CD4-positive, alpha-beta T cell (primary cell): ENCODE measurements around the gene PDILT. TPM values are rescaled to one million over a fixed set of nuclear protein-coding genes. Genes with fewer than 3 reads are reported as not detected.
"Not testable (repeated sequence)": the region's sequence is repeated elsewhere in the genome, so short reads cannot be mapped to it uniquely, and the experiment has no call there.

Source experiments
- ATAC-seq: fragments of 200-7000 bp; cut with Tn5 transposase; one replicate; pipeline ENCODE4 v1.10.0; 2022; ENCODE audit warnings: mild to moderate bottlenecking; ENCODE audit not compliant: poor library complexity
- CTCF ChIA-PET: fragments of 350-600 bp; sonication (Branson Sonifier 250); formaldehyde crosslinking; loops from one replicate; lab custom pipeline; 2021; ENCODE audit warnings: antibody characterized with exemption, inconsistent platforms; lab: Charles Lee
- POLR2A ChIA-PET: fragments of 350-600 bp; sonication (Branson Sonifier 250); formaldehyde crosslinking; loops from one replicate; lab custom pipeline; 2021; ENCODE audit warnings: antibody characterized with exemption, inconsistent platforms; lab: Charles Lee
- DNase-seq, 14 experiments: peaks; one replicate each; pipeline ENCODE4 v3.0.0-alpha.2; 2013 to 2020; ENCODE audit warnings: mixed read lengths in 2 of 14
- H3K27ac ChIP-seq, 2 donors: one replicate each; pipeline versions ENCODE4 v1.5.1 to v1.7.0; 2013; ENCODE audit warnings: low read length in 2 of 2, low read depth in 1 of 2, mild to moderate bottlenecking in 1 of 2
- H3K27me3 ChIP-seq, 2 experiments: 1 replicate in 1 of 2; 2 replicates in 1 of 2; pipeline versions ENCODE4 v1.6.1 to v1.7.0; 2013; ENCODE audit warnings: low read length in 2 of 2, control low read depth in 1 of 2, mild to moderate bottlenecking in 1 of 2, moderate library complexity in 1 of 2; ENCODE audit not compliant: insufficient read depth in 2 of 2, control insufficient read depth in 1 of 2
- H3K36me3 ChIP-seq: one replicate; pipeline ENCODE4 v1.6.1; 2013; ENCODE audit warnings: low read length, control low read depth; ENCODE audit not compliant: insufficient read depth
- H3K4me1 ChIP-seq: one replicate; pipeline ENCODE4 v1.6.1; 2013; ENCODE audit warnings: low read length, control low read depth; ENCODE audit not compliant: insufficient read depth
- H3K4me3 ChIP-seq: one replicate; pipeline ENCODE4 v1.5.1; 2013; ENCODE audit warnings: mild to moderate bottlenecking, low read length, moderate library complexity
- H3K9me3 ChIP-seq, 2 experiments: 1 replicate in 1 of 2; 2 replicates in 1 of 2; pipeline versions ENCODE4 v1.6.1 to v1.7.0; 2013; ENCODE audit warnings: low read length in 2 of 2, mild to moderate bottlenecking in 2 of 2, control low read depth in 1 of 2, moderate library complexity in 1 of 2; ENCODE audit not compliant: control insufficient read depth in 1 of 2, insufficient read depth in 1 of 2
- H3K27ac Mint-ChIP-seq: one replicate; pipeline ENCODE4 v1.8.0; 2020; ENCODE audit warnings: mixed read lengths
- H3K27me3 Mint-ChIP-seq: one replicate; pipeline ENCODE4 v1.8.0; 2021; ENCODE audit warnings: mixed read lengths
- H3K36me3 Mint-ChIP-seq: one replicate; pipeline ENCODE4 v1.8.0; 2021; ENCODE audit warnings: low read depth, mixed read lengths
- H3K4me1 Mint-ChIP-seq: one replicate; pipeline ENCODE4 v1.8.0; 2021; ENCODE audit warnings: low read depth, mixed read lengths
- H3K4me3 Mint-ChIP-seq: one replicate; pipeline ENCODE4 v1.8.0; 2020; ENCODE audit warnings: mild to moderate bottlenecking, mixed read lengths
- H3K9me3 Mint-ChIP-seq: one replicate; pipeline ENCODE4 v1.8.0; 2020; ENCODE audit warnings: mixed read lengths
- intact Hi-C, 2 experiments: fragments of 100-400 bp; cut with DNase I in 1 of 2; cut with micrococcal nuclease in 1 of 2; formaldehyde crosslinking; loops; one replicate each; pipeline versions ENCODE4 v1.15.1 to v1.9.0; 2023 to 2025; cut with DNase I, micrococcal nuclease
- total RNA-seq, 174 experiments: library from RNA in 2 of 174; stranded (reverse) in 2 of 174; gene quantifications; one replicate each; pipeline ENCODE4 v1.2.3 and lab custom pipeline; 2021 to 2026
- TF ChIP-seq, protein P1 (sequence below): fragments of 200-600 bp; IDR thresholded peaks from one replicate; pipeline ENCODE4 v1.8.0; 2022; ENCODE audit warnings: antibody characterized with exemption, mild to moderate bottlenecking

The PDILT gene
- total RNA-seq, 2 experiments from 2014 or later = not detected

- Histone ChIP-seq H3K27me3 (no peaks in the 10 kb centered on the region), H3K4me3 (no peak overlapping the region), H3K36me3 (no peaks in the 10 kb centered on the region), H3K27ac (no peak overlapping the region), H3K4me1 (no peaks in the 10 kb centered on the region), H3K9me3 (no peaks in the 10 kb centered on the region)
- peaks cover 6% of the 10 kb centered on the region for H3K27me3 Mint-ChIP-seq
- ATAC-seq (no peak), DNase-seq (no peak)
- ChIA-PET CTCF (no interaction called here), POLR2A (no interaction called here)
- no peaks in the 10 kb centered on the region for H3K9me3 Mint-ChIP-seq
- no peaks in the 10 kb centered on the region for H3K36me3 Mint-ChIP-seq
- intact Hi-C loops = loop anchor here (10.0 kb wide), 1 partner anchor 154 kb away; no protein-coding TSS in a partner anchor
- H3K27ac Mint-ChIP-seq = no peak overlapping the region
- no peaks in the 10 kb centered on the region for H3K4me1 Mint-ChIP-seq
- TF ChIP-seq, protein P1, sequence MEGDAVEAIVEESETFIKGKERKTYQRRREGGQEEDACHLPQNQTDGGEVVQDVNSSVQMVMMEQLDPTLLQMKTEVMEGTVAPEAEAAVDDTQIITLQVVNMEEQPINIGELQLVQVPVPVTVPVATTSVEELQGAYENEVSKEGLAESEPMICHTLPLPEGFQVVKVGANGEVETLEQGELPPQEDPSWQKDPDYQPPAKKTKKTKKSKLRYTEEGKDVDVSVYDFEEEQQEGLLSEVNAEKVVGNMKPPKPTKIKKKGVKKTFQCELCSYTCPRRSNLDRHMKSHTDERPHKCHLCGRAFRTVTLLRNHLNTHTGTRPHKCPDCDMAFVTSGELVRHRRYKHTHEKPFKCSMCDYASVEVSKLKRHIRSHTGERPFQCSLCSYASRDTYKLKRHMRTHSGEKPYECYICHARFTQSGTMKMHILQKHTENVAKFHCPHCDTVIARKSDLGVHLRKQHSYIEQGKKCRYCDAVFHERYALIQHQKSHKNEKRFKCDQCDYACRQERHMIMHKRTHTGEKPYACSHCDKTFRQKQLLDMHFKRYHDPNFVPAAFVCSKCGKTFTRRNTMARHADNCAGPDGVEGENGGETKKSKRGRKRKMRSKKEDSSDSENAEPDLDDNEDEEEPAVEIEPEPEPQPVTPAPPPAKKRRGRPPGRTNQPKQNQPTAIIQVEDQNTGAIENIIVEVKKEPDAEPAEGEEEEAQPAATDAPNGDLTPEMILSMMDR = no peak
- H3K4me3 Mint-ChIP-seq = no peak overlapping the region
Measured at GRCh38 chr16:20430948-20431347, 26.4 kb upstream of the PDILT start.

- POLR2A ChIA-PET, H3K27ac Mint-ChIP-seq, H3K4me3 ChIP-seq, DNase-seq, H3K4me1 Mint-ChIP-seq, H3K36me3 Mint-ChIP-seq, H3K27me3 Mint-ChIP-seq, H3K27ac ChIP-seq, H3K4me3 Mint-ChIP-seq, H3K9me3 Mint-ChIP-seq, H3K27me3 ChIP-seq, H3K4me1 ChIP-seq, ATAC-seq, CTCF ChIA-PET, H3K36me3 ChIP-seq, H3K9me3 ChIP-seq: not testable (repeated sequence)
- intact Hi-C loops = loop anchor here (10.0 kb wide), 1 partner anchor 154 kb away; no protein-coding TSS in a partner anchor
Measured at GRCh38 chr16:20430480-20430879, 25.9 kb upstream of the PDILT start.

DNA sequence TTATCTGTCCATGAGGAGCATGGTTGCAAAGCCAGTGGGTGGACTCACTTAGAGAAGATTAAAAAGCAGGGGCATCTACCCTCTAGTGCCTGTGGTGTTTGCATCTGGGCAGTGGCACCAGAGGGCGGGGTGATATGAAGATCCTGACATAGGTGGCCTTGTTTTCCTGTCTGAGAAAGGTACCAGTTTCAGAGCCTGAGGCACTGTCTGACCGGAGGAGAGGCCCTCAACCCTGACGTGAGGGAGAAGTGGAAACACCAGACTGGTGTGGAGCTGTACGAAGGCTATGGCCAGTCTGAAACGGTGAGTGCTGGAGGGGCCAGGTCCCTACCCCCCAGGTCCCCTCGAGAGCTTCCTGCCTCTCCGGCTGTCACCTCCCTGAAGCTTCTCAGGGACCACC, 25.0 kb upstream of the PDILT start:
- H3K36me3 Mint-ChIP-seq, H3K27me3 ChIP-seq, H3K4me3 ChIP-seq, H3K4me3 Mint-ChIP-seq, H3K4me1 Mint-ChIP-seq, H3K27me3 Mint-ChIP-seq, H3K9me3 Mint-ChIP-seq, H3K4me1 ChIP-seq, intact Hi-C loops, H3K9me3 ChIP-seq, H3K27ac Mint-ChIP-seq, CTCF ChIA-PET, DNase-seq, POLR2A ChIA-PET, H3K27ac ChIP-seq, H3K36me3 ChIP-seq, ATAC-seq: not testable (repeated sequence)

DNA sequence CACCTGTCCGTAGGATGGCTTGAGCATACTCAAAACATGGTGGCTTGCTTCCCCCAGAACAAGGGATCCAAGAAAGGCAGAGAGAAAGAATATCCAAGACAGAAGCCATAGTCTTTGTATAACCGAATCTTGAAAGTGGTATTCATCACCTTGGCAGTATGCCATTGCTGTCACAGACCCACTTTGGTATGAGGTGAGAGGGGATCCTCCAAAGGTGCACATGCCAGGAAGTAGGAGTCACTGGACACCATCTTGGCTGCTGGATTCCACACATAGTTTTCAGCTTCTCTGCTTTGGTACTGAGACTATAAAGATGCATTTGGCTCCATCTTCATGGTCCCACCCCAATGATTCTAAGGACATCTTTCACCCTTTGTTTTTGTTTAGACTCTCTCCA, 22.9 kb upstream of the PDILT start:
- H3K4me1 Mint-ChIP-seq, H3K4me3 ChIP-seq, H3K36me3 ChIP-seq, POLR2A ChIA-PET, ATAC-seq, H3K36me3 Mint-ChIP-seq, H3K4me1 ChIP-seq, H3K9me3 Mint-ChIP-seq, H3K27ac Mint-ChIP-seq, CTCF ChIA-PET, H3K4me3 Mint-ChIP-seq, H3K27me3 Mint-ChIP-seq, DNase-seq, intact Hi-C loops, H3K27me3 ChIP-seq, H3K27ac ChIP-seq, H3K9me3 ChIP-seq: not testable (repeated sequence)
